Measurements from ENCODE around the gene INTS14.
"Not testable (repeated sequence)": the region's sequence is repeated elsewhere in the genome, so short reads cannot be mapped to it uniquely, and the experiment has no call there.

The INTS14 gene

DNA sequence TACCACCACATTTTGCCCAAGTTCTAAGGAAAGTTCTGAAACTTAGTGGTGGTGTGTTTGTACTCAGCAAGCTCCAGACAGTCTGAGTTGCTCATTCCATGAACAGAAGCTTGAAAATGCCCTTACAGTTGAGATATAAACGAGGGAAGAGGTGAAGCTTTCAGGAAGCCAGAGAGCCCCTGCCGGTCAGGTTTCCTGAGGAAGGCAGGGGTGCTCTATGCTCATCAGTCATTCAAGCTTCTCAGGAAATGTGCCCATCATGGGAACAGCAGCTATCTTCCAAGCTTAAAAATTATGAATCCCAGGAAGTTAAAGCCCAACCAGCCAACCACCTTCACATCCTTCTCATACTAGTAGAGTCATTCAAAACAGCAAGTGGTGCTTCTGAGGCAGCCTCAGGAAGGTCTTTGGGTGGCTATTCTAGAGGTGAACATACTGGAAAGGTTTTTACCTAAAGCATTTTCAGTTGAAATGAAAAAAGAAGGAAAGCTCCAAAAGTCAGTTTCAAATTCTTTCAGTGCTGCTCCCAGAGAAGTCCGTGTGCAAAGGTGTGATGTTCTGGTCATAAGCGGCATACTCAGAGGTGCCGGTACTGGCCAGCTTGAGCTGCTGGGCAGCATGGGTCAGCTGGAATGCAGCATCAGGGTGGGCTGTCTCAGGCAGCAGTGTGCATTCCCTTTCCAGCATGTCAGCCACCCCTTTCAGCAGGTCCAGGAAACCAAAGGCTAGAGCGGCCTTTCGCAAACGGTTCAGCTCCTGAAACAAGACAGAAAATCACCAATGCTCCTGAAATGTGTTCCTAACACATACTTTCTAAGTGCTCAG lies 31.8 kb downstream of the INTS14 start:
- no peak for DNase-seq (ENCODE audit: low spot score)

- DNase-seq (ENCODE audit: low spot score): no peak
These were observed 33.6 kb downstream of the INTS14 start for GRCh38 chr15:65577129-65577996.

DNA sequence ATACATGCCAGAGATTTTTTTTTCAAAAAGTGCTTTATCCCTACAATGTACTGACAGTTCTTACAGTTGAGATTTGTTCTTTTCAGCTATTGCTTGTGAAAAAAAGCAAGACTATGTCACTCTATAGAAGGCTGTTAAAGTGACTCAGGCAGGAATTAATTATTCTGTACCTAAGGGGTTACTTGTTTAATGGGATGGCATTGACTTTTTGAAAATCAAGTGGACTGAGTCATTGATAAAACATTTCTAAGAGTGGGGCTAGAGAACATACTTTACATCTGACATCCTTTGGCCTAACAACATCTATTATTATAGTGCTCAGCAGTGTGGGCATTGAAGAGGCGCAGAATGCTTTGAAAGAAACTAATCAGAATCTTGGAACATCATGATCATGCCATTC lies 34.3 kb downstream of the INTS14 start:
- DNase-seq (ENCODE audit: low spot score): no peak

- no peak for DNase-seq (ENCODE audit: low spot score)
These were observed 39.0 kb downstream of the INTS14 start for GRCh38 chr15:65571971-65572370.

DNA sequence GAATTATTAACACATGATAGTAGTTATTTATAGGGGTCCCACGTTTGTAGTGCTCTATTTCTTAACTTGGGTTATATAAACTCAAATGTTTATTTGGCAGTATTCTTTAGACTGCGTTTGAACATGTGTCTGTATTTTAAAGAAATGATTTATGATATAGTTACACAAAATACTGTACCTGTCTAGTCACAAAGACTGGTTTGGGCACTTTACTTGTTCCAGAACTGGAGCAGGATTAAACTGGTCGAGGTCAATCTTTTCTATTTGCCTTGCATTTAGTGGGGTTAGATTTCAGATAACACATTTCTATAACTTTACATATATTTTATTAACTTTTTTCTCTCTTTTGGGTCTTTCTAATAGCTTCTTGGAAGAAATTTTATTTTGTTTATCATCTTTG lies 41.2 kb downstream of the INTS14 start:
- DNase-seq (ENCODE audit: low spot score): no peak

GRCh38 chr15:65561934-65562333 lies 49.0 kb downstream of the INTS14 start:
- DNase-seq (ENCODE audit: low spot score): no peak

DNA sequence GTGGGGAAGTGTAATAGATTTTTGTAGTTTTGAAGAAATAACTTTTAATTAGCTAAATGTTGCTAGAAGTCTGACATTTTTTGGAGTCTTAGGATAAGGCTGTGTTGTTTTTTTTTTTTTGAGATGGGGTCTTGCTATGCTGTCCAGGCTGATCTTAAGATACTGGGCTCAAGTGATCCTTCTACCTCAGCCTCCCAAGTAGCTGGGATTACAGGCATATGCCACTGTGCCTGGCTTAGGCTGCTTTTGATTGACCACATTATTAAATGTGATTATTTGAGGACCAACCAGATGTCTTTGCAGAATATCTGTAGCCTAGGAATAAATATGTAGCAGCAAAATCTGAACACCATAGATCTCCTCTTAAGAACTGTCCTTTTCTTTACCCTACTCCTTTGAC lies 51.0 kb downstream of the INTS14 start:
- no peak for DNase-seq (ENCODE audit: low spot score)

DNA sequence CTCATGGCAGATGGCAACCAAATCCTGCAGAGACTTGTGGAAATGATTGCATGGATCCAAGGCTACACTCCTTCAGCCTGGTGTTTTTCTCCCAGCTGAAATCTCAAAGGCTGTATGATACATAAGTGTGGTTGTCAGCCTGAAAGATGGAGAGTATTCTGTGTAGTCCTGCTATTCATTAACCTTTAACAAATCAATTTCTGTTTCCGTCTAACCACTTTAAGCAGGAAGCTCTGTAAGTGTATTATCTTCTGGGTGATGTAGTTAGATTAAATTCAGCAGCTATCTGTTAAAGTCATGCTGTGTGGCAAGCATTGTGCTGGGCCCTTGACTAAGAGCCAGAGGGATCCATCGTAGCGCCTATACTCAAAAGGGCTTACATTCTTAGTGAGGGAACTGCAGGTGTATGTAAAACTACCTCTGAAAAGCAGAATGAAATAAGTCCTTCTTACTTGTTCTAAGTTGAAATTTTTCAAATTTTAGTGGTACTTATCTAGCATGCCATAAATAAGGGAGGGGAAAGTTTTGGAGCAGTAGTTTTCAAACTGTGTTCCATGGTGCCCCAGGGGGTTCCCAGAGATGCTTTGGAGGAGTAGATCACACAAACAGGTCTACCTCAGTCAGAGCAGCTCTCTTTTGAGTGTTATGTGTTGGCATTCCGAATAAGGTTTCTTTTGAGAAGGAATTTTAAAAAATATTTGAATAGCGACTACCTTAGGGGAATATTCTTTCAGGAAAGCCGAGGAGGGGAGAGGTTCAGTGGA lies 51.8 kb downstream of the INTS14 start:
- no peak for DNase-seq (ENCODE audit: low spot score)

- peak; percentile 16 for DNase-seq (ENCODE audit: low spot score)
These were observed 52.6 kb downstream of the INTS14 start for GRCh38 chr15:65558336-65558735.

- no peak for DNase-seq (ENCODE audit: low spot score)
These were observed 54.3 kb downstream of the INTS14 start for GRCh38 chr15:65556622-65557021.

GRCh38 chr15:65553691-65554090 lies 57.2 kb downstream of the INTS14 start:
- no peak for DNase-seq (ENCODE audit: low spot score)

DNA sequence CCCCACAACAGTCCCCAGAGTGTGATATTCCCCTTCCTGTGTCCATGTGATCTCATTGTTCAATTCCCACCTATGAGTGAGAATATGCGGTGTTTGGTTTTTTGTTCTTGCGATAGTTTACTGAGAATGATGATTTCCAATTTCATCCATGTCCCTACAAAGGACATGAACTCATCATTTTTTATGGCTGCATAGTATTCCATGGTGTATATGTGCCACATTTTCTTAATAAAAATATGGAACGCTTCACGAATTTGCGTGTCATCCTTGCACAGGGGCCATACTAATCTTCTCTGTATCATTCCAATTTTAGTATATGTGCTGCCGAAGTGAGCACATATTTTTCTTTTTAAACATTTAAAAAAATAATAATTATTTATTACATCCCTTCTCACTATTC lies 58.1 kb downstream of the INTS14 start:
- DNase-seq (ENCODE audit: low spot score): not testable (repeated sequence)

GRCh38 chr15:65551183-65551582 lies 59.7 kb downstream of the INTS14 start:
- no peak for DNase-seq (ENCODE audit: low spot score)

DNA sequence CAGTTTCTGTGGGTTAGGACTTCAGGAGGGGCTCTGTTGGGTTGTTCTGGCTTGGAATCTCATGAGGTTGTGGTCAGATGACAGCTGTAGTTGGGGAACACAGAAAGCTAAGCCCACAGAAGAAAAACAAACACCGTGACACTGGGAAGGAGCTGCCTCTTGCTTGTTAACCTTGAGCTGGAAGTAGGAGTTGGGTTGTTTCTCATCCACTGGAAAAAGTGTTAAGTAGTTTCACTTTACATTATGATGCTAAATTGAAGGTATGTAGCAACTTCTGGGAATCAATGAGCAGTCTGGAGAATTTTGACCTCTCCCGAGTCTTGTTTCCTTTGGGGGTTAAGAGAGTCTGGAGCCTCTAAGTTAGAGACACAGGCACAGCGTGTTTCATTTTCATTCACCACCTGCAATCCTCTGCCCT lies 60.2 kb downstream of the INTS14 start:
- no peak for DNase-seq (ENCODE audit: low spot score)

DNA sequence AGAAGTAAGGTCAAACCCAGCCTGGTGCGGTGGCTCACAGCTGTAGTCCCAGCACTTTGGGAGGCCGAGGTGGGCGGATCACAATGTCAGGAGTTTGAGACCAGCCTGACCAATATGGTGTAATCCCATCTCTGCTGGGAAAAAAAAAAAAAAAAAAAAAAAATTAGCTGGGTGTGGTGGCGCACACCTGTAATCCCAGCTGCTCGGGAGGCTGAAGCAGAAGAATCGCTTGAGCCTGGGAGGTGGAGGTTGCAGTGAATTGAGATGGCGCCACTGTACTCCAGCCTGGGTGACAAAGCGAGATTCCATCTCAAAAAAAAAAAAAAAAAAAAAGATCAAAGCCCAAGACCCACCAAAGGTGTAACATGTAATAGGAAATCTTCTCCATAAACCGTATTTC lies 61.6 kb downstream of the INTS14 start:
- not testable (repeated sequence) for DNase-seq (ENCODE audit: low spot score)

GRCh38 chr15:65547841-65548240 lies 63.1 kb downstream of the INTS14 start:
- DNase-seq (ENCODE audit: low spot score): no peak

GRCh38 chr15:65541231-65541820 lies 69.6 kb downstream of the INTS14 start:
- DNase-seq (ENCODE audit: low spot score): no peak

DNA sequence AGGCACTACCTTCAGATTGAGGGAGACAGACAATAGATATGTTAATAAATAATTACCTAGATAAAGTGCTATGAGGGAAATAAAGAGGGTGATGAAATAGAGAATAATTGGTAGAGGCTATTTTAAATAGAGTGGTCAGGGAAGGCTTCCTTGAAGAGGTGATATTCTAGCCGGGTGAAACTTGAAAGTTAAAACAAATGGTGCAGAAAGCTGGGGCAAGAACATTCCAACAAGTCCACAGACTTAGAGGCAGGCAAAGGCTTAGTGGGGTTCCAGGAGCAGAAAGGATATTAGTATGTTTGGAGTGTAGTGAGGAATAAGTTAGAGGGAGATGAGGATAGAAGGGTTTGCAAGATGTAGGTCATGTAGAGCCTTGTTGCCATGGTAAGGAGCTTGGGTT lies 70.6 kb downstream of the INTS14 start:
- no peak for DNase-seq (ENCODE audit: low spot score)

- no peak for DNase-seq (ENCODE audit: low spot score)
These were observed 75.7 kb downstream of the INTS14 start for GRCh38 chr15:65535192-65535591.

DNA sequence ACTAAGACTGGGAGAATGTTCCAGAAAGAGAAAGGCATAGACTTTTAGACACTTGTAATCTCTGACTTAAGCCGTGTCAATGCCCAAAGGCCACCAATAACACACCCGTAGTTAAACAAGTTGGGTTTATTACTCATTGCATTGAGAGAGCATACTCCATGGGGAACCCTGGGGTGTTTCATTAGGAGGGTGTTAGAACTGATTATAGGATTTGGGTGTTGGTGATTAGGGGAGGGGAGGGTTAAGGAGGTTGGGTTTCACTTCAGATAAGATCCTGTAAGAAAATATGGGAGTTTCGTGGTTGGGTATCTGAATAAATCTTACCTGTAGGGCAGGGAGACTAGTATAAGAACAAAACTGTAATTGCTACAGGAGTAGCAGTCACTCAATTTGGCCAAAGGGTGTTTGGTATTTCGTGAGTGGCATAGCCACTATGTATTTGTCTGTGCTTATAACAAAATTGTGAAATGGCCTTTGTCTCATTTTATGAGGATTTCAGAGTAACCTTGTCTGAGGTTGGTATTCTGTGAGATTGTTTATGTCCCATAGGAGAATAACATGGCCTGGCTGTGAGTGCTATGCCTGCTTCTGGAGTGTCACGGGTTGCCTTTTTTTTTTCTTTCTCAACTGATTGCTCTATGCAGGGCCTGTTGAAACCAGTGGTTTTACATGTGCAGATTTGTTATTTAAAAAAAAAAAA lies 77.7 kb downstream of the INTS14 start:
- peak; percentile 17 for DNase-seq (ENCODE audit: low spot score)

GRCh38 chr15:65532738-65533051 lies 78.2 kb downstream of the INTS14 start:
- peak; percentile 71 for DNase-seq (ENCODE audit: low spot score)
